Activated CD8-positive, alpha-beta memory T cell treated with anti-CD3 and anti-CD28 coated beads for 36 hours (primary cell): Measurements from ENCODE around the gene LYRM2. TPM values are rescaled to one million over a fixed set of nuclear protein-coding genes. Genes with fewer than 3 reads are reported as not detected.

Experiments used
- CTCF ChIA-PET: fragments of 350-600 bp; sonication (Branson Sonifier 250); formaldehyde crosslinking; loops from one replicate; lab custom pipeline; 2021; ENCODE audit warnings: antibody characterized with exemption; lab: Charles Lee
- POLR2A ChIA-PET: fragments of 350-600 bp; sonication (Branson Sonifier 250); formaldehyde crosslinking; loops from one replicate; lab custom pipeline; 2021; ENCODE audit warnings: antibody characterized with exemption; lab: Charles Lee
- total RNA-seq, 2 experiments: library from RNA; stranded (reverse); gene quantifications; one replicate each; pipeline ENCODE4 v1.2.3, GENCODE V29; 2021

Gene LYRM2
- total RNA-seq, 2 experiments from 2014 or later = 35.0 to 37.6 TPM

- ChIA-PET CTCF (no interaction called here), POLR2A (no interaction called here)
Measured at GRCh38 chr6:89566930-89567629, 71.5 kb downstream of the LYRM2 start.

GRCh38 chr6:89566008-89566800 is 72.3 kb downstream of the LYRM2 start:
- ChIA-PET POLR2A (no interaction called here), CTCF (no interaction called here)

GRCh38 chr6:89564752-89565427 is 73.7 kb downstream of the LYRM2 start:
- ChIA-PET POLR2A (no interaction called here), CTCF (no interaction called here)

- POLR2A ChIA-PET = no interaction called here
- CTCF ChIA-PET = no interaction called here
Measured at GRCh38 chr6:89563866-89564265, 74.7 kb downstream of the LYRM2 start.

- CTCF ChIA-PET = no interaction called here
- POLR2A ChIA-PET = no interaction called here
Measured at GRCh38 chr6:89562093-89562973, 76.2 kb downstream of the LYRM2 start.

- ChIA-PET CTCF (no interaction called here), POLR2A (interaction anchor here (0.6 kb wide), 1 partner anchor 44 kb away, joined by 3 read pairs; no protein-coding TSS in a partner anchor)
Measured at GRCh38 chr6:89559487-89559886, 79.1 kb downstream of the LYRM2 start.

- POLR2A ChIA-PET = no interaction called here
- CTCF ChIA-PET = no interaction called here
Measured at GRCh38 chr6:89555806-89556205, 82.7 kb downstream of the LYRM2 start.

- ChIA-PET CTCF (no interaction called here), POLR2A (no interaction called here)
Measured at GRCh38 chr6:89555031-89555430, 83.5 kb downstream of the LYRM2 start.

GRCh38 chr6:89554106-89554505 is 84.4 kb downstream of the LYRM2 start:
- ChIA-PET CTCF (no interaction called here), POLR2A (no interaction called here)

- CTCF ChIA-PET = no interaction called here
- POLR2A ChIA-PET = no interaction called here
Measured at GRCh38 chr6:89553431-89553830, 85.1 kb downstream of the LYRM2 start.

- ChIA-PET POLR2A (no interaction called here), CTCF (no interaction called here)
Measured at GRCh38 chr6:89547281-89547680, 91.3 kb downstream of the LYRM2 start.

GRCh38 chr6:89542866-89543265 is 95.7 kb downstream of the LYRM2 start:
- POLR2A ChIA-PET = no interaction called here
- CTCF ChIA-PET = no interaction called here

- ChIA-PET CTCF (no interaction called here), POLR2A (no interaction called here)
Measured at GRCh38 chr6:89542081-89542857, 96.3 kb downstream of the LYRM2 start.

GRCh38 chr6:89539779-89540178 is 98.8 kb downstream of the LYRM2 start:
- CTCF ChIA-PET = no interaction called here
- POLR2A ChIA-PET = no interaction called here

GRCh38 chr6:89536231-89536630 is 102.3 kb downstream of the LYRM2 start:
- ChIA-PET CTCF (no interaction called here), POLR2A (no interaction called here)

- POLR2A ChIA-PET = no interaction called here
- CTCF ChIA-PET = no interaction called here
Measured at GRCh38 chr6:89530982-89531381, 107.6 kb downstream of the LYRM2 start.

GRCh38 chr6:89528866-89529265 is 109.7 kb downstream of the LYRM2 start:
- ChIA-PET POLR2A (no interaction called here), CTCF (no interaction called here)

GRCh38 chr6:89527634-89528033 is 110.9 kb downstream of the LYRM2 start:
- POLR2A ChIA-PET = no interaction called here
- CTCF ChIA-PET = no interaction called here

GRCh38 chr6:89526563-89526869 is 112.0 kb downstream of the LYRM2 start:
- ChIA-PET CTCF (no interaction called here), POLR2A (no interaction called here)
